Measurements from ENCODE around the gene XPO1. TPM values are rescaled to one million over a fixed set of nuclear protein-coding genes. Genes with fewer than 3 reads are reported as not detected.
A peak's percentile ranks its signal among the peaks of the same experiment; 100 is the strongest.
"Not testable (repeated sequence)": the region's sequence is repeated elsewhere in the genome, so short reads cannot be mapped to it uniquely, and the experiment has no call there.

Gene XPO1
- total RNA-seq, 2 donors from 2014 or later: 264 to 315 TPM

- no peak for DNase-seq
- Mint-ChIP-seq H3K4me1 (no peaks in the 10 kb centered on the region), H3K36me3 (ENCODE audit: low read depth) (peaks cover 86% of the 10 kb centered on the region), H3K9me3 (no peaks in the 10 kb centered on the region), H3K27me3 (ENCODE audit: insufficient read depth) (no peaks in the 10 kb centered on the region), H3K27ac (no peak overlapping the region), H3K4me3 (no peak overlapping the region)
- Histone ChIP-seq H3K27me3 (ENCODE audit: control insufficient read depth, insufficient read depth, low read length, poor library complexity, severe bottlenecking) (no peaks in the 10 kb centered on the region), H3K27ac (ENCODE audit: low read depth, low read length) (no peak overlapping the region), H3K36me3 (ENCODE audit: control insufficient read depth, insufficient read depth, low read length) (peaks cover 85% of the 10 kb centered on the region), H3K4me3 (ENCODE audit: low read length) (no peak overlapping the region), H3K9ac (ENCODE audit: extremely low read depth, low read length, poor library complexity, severe bottlenecking) (no peak overlapping the region), H3K4me1 (ENCODE audit: control insufficient read depth, insufficient read depth, low read length) (no peaks in the 10 kb centered on the region), H3K9me3 (ENCODE audit: control insufficient read depth, low read length) (no peaks in the 10 kb centered on the region)
- WGBS, 2 experiments (ENCODE audit: insufficient coverage in 1 of 2, insufficient read length in 1 of 2): 95 to 96% methylated on average over 3 to 5 of the region's 5 CpGs
- TF ChIP-seq CTCF (conservative IDR thresholded peaks at IDR 0.05): no peak
These were observed 52.9 kb downstream of the XPO1 start for GRCh38 chr2:61485281-61485680.

DNA sequence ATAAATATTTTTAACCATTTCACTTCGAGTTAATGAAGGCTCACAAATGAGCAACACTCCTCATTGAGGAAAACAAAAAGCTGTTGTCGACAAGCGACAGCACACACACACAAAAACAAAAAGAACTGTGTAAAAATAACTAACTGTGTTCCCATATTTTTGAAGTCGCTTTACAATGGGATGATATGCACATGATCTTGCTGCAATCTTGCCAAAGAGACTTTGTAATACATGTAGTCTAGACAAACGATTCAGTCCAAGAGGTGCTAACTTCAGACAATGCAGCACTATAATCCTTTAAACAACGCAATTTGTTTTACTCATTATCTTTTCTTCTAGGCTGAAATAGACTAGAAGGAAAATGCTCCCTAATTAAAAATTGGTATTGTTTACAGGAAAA is 60.1 kb downstream of the XPO1 start:
- no peak for TF ChIP-seq CTCF (conservative IDR thresholded peaks at IDR 0.05)
- peaks cover 3% of the 10 kb centered on the region for H3K4me1 Mint-ChIP-seq
- DNase-seq: no peak
- H3K4me3 Mint-ChIP-seq: no peak overlapping the region
- Histone ChIP-seq H3K4me1 (ENCODE audit: control insufficient read depth, insufficient read depth, low read length) (peaks cover 6% of the 10 kb centered on the region), H3K27ac (ENCODE audit: low read depth, low read length) (no peak overlapping the region), H3K4me3 (ENCODE audit: low read length) (no peak overlapping the region), H3K9me3 (ENCODE audit: control insufficient read depth, low read length) (no peaks in the 10 kb centered on the region), H3K27me3 (ENCODE audit: control insufficient read depth, insufficient read depth, low read length, poor library complexity, severe bottlenecking) (no peaks in the 10 kb centered on the region), H3K9ac (ENCODE audit: extremely low read depth, low read length, poor library complexity, severe bottlenecking) (no peak overlapping the region), H3K36me3 (ENCODE audit: control insufficient read depth, insufficient read depth, low read length) (peaks cover 66% of the 10 kb centered on the region)
- WGBS, 2 experiments (ENCODE audit: insufficient coverage in 1 of 2, insufficient read length in 1 of 2): 96 to 100% methylated on average over 3 to 6 of the region's 6 CpGs
- H3K27me3 Mint-ChIP-seq (ENCODE audit: insufficient read depth): no peaks in the 10 kb centered on the region
- H3K36me3 Mint-ChIP-seq (ENCODE audit: low read depth): peaks cover 71% of the 10 kb centered on the region
- H3K9me3 Mint-ChIP-seq: no peaks in the 10 kb centered on the region
- H3K27ac Mint-ChIP-seq: peak overlapping the region; percentile 77

DNA sequence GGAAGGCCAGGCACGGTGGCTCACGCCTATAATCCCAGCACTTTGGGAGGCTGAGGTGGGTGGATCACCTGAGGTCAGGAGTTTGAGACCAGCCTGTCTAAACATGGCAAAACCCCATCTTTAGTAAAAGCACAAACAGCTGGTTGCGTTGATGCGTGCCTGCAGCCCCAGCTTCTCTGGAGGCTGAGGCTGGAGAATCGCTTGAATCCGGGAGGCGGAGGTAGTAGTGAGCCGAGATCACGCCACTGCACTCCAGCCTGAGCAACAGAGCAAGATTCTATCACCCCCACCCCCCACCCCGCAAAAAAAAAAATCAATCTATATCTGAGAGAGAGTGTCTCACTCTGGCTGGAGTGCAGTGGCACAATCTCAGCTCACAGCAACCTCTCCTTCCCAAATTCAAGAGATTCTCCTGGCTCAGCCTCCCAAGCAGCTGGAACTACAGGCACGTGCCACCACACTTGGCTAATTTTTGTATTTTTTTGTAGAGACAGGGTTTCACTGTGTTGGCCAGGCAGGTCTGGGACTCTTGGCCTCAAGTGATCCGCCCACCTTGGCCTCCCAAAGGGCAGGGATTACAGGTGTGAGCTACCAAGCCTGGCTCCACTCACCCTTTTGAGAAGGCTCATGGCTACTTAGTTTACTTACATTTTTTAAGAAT is 61.1 kb downstream of the XPO1 start:
- H3K27me3 ChIP-seq (ENCODE audit: control insufficient read depth, insufficient read depth, low read length, poor library complexity, severe bottlenecking); H3K4me3 ChIP-seq (ENCODE audit: low read length); DNase-seq; H3K27ac ChIP-seq (ENCODE audit: low read depth, low read length); H3K9me3 ChIP-seq (ENCODE audit: control insufficient read depth, low read length); H3K27ac Mint-ChIP-seq; H3K4me1 Mint-ChIP-seq; H3K27me3 Mint-ChIP-seq (ENCODE audit: insufficient read depth); H3K4me1 ChIP-seq (ENCODE audit: control insufficient read depth, insufficient read depth, low read length); H3K4me3 Mint-ChIP-seq; H3K9me3 Mint-ChIP-seq; H3K9ac ChIP-seq (ENCODE audit: extremely low read depth, low read length, poor library complexity, severe bottlenecking): not testable (repeated sequence)
- peaks cover 56% of the 10 kb centered on the region for H3K36me3 ChIP-seq (ENCODE audit: control insufficient read depth, insufficient read depth, low read length)
- peaks cover 62% of the 10 kb centered on the region for H3K36me3 Mint-ChIP-seq (ENCODE audit: low read depth)
- 89 to 95% methylated on average over 5 to 11 of the region's 12 CpGs for WGBS, 2 experiments (ENCODE audit: insufficient coverage in 1 of 2, insufficient read length in 1 of 2)
